Neuron (in vitro differentiated cells): ENCODE data around the gene SBNO2.

Experiments
- H2AFZ ChIP-seq: one replicate; pipeline ENCODE4 v1.6.1; 2013; ENCODE audit warnings: low read depth, mild to moderate bottlenecking, inconsistent platforms, low read length, moderate library complexity
- H3K27me3 ChIP-seq: one replicate; pipeline ENCODE4 v1.6.1; 2013; ENCODE audit warnings: low read length; ENCODE audit not compliant: insufficient read depth
- H3K36me3 ChIP-seq: one replicate; pipeline ENCODE4 v1.6.1; 2013; ENCODE audit warnings: low read length; ENCODE audit not compliant: insufficient read depth
- H3K4me1 ChIP-seq: one replicate; pipeline ENCODE4 v1.6.1; 2013; ENCODE audit warnings: low read length; ENCODE audit not compliant: insufficient read depth
- H3K4me3 ChIP-seq: 2 replicates; pipeline ENCODE4 v1.5.1; 2013; ENCODE audit warnings: mild to moderate bottlenecking, low read length, moderate library complexity
- H3K9me3 ChIP-seq: one replicate; pipeline ENCODE4 v1.6.1; 2013; ENCODE audit warnings: low read length

Gene SBNO2, protein sequence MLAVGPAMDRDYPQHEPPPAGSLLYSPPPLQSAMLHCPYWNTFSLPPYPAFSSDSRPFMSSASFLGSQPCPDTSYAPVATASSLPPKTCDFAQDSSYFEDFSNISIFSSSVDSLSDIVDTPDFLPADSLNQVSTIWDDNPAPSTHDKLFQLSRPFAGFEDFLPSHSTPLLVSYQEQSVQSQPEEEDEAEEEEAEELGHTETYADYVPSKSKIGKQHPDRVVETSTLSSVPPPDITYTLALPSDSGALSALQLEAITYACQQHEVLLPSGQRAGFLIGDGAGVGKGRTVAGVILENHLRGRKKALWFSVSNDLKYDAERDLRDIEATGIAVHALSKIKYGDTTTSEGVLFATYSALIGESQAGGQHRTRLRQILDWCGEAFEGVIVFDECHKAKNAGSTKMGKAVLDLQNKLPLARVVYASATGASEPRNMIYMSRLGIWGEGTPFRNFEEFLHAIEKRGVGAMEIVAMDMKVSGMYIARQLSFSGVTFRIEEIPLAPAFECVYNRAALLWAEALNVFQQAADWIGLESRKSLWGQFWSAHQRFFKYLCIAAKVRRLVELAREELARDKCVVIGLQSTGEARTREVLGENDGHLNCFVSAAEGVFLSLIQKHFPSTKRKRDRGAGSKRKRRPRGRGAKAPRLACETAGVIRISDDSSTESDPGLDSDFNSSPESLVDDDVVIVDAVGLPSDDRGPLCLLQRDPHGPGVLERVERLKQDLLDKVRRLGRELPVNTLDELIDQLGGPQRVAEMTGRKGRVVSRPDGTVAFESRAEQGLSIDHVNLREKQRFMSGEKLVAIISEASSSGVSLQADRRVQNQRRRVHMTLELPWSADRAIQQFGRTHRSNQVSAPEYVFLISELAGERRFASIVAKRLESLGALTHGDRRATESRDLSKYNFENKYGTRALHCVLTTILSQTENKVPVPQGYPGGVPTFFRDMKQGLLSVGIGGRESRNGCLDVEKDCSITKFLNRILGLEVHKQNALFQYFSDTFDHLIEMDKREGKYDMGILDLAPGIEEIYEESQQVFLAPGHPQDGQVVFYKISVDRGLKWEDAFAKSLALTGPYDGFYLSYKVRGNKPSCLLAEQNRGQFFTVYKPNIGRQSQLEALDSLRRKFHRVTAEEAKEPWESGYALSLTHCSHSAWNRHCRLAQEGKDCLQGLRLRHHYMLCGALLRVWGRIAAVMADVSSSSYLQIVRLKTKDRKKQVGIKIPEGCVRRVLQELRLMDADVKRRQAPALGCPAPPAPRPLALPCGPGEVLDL (N-terminal part only)

DNA sequence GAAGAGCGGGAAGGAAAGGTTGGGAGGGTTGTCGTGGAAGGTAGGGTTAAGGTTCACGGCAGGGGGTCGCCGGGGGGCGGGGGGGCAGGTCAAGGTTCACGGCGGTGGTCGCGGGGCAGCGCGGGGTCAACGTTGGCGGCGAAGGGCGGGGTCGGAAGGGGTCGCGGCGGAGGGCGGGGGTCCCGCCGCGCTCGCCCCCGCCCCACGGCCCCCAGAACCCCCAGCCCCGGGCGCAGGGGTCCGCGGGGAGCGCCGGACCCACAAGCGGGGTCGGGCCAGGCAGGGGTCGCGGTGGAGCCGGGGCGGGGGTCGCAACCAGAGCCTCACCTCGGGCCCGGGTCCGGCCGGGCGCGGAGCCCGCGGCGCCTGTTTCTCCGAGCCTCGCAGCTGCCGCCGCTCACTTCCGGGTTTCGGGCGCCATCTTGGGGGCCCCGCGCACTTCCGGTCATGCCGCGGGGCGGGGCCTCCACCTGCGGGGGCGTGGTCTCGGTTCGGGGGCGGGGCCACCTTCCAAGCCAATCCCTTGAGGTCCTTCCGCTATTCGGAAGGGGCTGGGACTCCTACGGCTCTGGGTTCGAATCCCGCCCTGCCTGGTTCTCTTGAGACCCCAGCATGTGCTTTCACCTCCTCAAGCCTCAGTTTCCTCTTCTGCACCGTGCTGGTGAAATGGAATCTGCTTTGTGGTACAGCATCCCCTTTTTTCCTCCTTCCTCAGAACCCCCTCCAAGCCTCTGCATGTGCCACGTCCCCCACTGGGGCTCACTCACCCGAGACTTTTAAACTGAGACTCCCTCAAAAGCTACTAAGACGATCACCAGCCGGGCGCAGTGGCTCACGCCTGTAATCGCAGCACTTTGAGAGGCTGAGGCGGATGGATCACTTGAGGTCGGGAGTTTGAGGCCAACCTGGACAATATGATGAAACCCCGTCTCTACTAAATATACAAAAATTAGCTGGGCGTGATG is at the start of gene SBNO2:
Gene SBNO2, minus strand, starts transcription at position 424 of the 965 bp plus-strand sequence. CDS start 19,992 bp downstream, outside the sequence.
- H3K9me3 ChIP-seq = peaks cover 9% of the 10 kb centered on the region
- H2AFZ ChIP-seq = peak within 1 kb of the TSS; percentile 41
- H3K4me1 ChIP-seq = peaks cover 18% of the 10 kb centered on the region
- peak within 1 kb of the TSS; percentile 98 for H3K4me3 ChIP-seq
- no peaks in the 10 kb centered on the region for H3K36me3 ChIP-seq
- no peaks in the 10 kb centered on the region for H3K27me3 ChIP-seq

DNA sequence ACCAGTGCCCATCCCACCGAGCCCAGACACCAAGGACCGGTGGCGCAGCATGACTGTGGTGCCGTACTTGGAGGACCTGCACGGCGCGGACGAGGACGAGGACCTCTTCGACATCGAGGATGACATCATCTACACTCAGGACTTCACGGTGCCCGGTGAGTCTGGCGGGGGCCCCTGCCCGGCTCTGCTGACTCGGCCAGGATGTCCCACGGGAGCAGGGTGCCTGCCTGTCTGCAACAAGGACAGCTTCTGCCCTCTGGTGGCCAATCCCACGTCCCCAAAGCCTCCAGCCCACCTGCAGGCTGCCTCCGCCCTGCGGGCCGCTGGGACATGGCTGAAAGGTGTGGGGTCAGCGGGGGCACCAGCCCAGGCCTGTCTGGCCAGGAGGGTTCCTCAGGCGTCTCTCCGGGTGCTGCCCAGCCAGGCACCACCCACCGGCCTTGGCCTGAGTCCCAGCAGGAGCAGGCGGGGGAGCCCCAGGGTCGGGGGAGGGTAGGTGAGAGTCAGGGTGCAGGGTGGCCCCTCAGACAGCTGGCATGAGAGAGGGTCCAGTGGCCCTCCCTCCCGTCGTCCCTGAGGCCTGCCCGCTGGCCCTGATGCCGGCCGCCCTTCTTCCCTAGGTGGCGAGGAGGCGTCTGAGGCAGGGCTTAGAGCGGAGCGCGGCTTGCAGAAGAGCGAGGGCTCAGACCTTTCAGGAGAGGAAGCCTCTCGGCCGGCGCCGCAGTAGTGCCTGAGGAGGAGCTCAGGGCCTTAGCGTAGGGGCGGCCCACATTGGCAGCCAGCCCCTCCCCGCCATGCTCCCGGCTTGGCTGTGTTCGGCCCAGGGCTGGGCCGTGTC is 49.2 kb upstream of the SBNO2 start:
- Histone ChIP-seq H3K4me1 (peaks cover 2% of the 10 kb centered on the region), H3K36me3 (peaks cover 34% of the 10 kb centered on the region)

DNA sequence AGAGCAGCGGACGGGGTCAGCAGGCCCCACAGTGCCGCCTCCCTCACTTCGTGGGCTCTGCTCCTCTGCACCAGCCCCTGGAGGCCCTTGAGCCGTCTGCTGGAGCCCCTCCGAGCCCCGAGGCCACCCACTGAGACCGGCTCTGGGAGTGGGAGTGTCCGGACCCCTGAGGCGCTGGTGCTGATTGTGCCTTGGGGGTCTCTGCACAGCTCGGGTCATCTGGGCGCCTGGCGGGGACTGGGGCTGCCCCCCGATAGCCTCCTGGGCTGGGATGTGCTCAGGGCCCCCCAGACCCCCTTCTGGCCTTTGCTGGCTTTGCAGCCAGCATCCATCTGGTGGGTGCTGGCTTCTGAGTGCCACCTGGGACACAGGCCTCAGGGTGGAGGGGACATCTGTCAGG is 48.3 kb upstream of the SBNO2 start:
- no peak overlapping the region for H3K4me3 ChIP-seq
- no peak overlapping the region for H2AFZ ChIP-seq
- H3K4me1 ChIP-seq = peaks cover 2% of the 10 kb centered on the region
- H3K27me3 ChIP-seq = no peaks in the 10 kb centered on the region
- peaks cover 31% of the 10 kb centered on the region for H3K36me3 ChIP-seq
- no peaks in the 10 kb centered on the region for H3K9me3 ChIP-seq

More for the DNA sequence above, 49.2 kb upstream of the SBNO2 start:
- H3K4me3 ChIP-seq = no peak overlapping the region
- H3K9me3 ChIP-seq = no peaks in the 10 kb centered on the region
- no peak overlapping the region for H2AFZ ChIP-seq
- H3K27me3 ChIP-seq = no peaks in the 10 kb centered on the region

DNA sequence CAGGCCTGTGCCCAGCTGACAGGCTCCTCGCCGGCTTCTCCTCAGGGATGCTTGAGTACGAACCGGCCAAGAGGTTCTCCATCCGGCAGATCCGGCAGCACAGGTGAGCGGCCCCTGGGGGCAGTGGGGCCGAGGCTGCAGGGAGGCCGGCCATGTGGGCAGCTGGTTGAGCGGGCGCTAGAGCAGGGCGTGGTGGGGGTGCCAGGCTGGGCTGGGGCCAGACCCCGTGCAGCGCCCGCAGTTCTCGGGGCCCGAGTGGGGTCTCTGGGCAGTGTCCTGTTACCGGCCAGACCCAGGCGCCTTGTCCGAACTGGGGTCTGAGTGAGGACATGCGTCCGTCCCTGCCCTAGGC is 47.8 kb upstream of the SBNO2 start:
- Histone ChIP-seq H3K9me3 (no peaks in the 10 kb centered on the region), H3K27me3 (no peaks in the 10 kb centered on the region), H3K36me3 (peaks cover 31% of the 10 kb centered on the region), H2AFZ (no peak overlapping the region), H3K4me1 (peaks cover 3% of the 10 kb centered on the region), H3K4me3 (no peak overlapping the region)

DNA sequence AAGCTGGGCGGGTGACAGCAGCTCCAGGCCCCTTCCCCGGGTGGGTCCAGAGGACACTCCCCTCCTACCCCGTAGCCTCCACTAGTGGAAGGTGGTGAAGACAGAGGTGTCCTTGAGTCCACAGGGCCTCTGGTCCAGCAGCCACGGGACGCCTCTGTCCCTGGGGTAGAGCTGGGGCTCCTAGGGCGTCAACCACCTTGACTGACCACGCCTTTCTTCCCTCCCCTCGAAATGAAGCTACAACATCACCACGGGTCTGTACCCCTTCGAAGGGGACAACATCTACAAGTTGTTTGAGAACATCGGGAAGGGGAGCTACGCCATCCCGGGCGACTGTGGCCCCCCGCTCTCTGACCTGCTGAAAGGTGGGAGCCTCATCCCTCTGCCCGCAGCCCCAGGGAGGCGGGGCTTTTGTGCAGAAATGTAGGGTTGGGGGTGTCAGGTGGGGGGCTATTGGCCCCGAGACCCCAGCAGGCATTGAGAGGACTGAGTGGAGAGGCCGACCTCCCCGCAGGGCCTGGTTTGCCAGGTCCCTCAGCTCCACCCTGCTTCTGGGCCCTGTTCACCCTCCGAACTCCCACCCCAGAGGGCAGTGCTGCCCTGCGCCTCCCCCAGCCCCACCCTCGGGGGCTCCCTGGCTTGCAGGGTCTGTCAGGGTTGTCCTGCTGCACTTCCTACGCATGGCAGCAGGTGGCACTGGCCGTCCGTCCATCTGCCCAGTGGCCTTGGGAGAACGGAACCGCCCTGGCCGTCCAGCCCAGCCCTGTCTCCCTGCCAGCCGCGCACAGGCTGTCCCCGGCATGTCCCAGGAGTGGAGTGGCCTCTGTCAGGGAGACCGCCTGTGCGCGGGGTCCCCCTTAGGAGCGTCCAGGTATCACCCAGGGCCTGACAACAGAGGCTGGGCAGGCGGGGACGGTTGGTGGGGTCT is 47.2 kb upstream of the SBNO2 start:
- H3K9me3 ChIP-seq = no peaks in the 10 kb centered on the region
- H2AFZ ChIP-seq = no peak overlapping the region
- H3K4me3 ChIP-seq = no peak overlapping the region
- H3K4me1 ChIP-seq = peaks cover 3% of the 10 kb centered on the region
- peaks cover 31% of the 10 kb centered on the region for H3K36me3 ChIP-seq
- no peaks in the 10 kb centered on the region for H3K27me3 ChIP-seq

DNA sequence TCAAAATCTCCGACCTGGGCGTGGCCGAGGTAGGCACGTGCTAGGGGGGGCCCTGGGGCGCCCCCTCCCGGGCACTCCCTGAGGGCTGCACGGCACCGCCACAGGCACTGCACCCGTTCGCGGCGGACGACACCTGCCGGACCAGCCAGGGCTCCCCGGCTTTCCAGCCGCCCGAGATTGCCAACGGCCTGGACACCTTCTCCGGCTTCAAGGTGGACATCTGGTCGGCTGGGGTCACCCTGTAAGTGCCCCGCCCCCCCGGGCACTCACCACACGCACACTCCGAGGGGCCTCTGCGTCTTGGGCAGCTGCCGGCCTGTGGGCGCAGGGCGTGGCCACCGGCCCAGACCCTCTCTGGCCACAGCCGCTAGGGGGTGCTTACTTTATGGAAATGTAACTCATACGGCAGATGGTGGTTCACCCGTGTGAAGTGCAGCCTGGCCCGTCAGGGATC is 46.4 kb upstream of the SBNO2 start:
- Histone ChIP-seq H3K9me3 (no peaks in the 10 kb centered on the region), H2AFZ (no peak overlapping the region), H3K27me3 (no peaks in the 10 kb centered on the region), H3K36me3 (peaks cover 26% of the 10 kb centered on the region), H3K4me3 (no peak overlapping the region), H3K4me1 (peaks cover 3% of the 10 kb centered on the region)

DNA sequence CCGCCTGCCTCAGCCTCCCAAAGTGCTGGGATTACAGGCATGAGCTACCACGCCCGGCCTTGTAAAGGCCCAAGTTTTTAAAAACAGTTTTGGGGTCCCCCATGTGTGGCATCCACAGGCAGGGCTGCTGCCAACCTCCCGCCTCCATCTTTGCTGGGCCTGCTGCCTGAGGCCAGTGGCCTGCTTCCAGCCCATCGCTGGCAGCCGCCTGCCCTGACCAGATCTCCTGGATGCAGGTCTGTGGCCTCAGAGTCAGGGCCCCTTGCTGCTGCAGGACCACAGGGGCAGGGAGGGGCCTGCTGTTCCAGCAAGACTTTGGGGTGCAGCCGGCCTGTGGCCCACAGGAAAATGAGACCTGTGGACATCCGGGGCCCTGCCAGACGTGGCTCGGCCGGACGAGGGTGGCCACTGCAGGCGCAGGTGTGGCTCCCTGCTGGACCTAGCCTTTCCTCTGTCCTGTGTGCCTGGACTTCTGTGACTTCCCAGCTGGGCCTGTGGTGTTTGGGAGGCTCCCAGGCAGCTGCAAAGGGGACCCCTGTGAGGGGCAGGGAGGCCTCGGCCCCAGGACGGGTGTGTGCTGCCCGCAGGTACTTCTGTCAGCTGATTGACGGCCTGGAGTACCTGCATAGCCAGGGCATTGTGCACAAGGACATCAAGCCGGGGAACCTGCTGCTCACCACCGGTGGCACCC is 45.9 kb upstream of the SBNO2 start:
- Histone ChIP-seq H3K4me1 (peaks cover 3% of the 10 kb centered on the region), H2AFZ (no peak overlapping the region), H3K36me3 (peaks cover 25% of the 10 kb centered on the region), H3K4me3 (no peak overlapping the region), H3K27me3 (no peaks in the 10 kb centered on the region), H3K9me3 (no peaks in the 10 kb centered on the region)

DNA sequence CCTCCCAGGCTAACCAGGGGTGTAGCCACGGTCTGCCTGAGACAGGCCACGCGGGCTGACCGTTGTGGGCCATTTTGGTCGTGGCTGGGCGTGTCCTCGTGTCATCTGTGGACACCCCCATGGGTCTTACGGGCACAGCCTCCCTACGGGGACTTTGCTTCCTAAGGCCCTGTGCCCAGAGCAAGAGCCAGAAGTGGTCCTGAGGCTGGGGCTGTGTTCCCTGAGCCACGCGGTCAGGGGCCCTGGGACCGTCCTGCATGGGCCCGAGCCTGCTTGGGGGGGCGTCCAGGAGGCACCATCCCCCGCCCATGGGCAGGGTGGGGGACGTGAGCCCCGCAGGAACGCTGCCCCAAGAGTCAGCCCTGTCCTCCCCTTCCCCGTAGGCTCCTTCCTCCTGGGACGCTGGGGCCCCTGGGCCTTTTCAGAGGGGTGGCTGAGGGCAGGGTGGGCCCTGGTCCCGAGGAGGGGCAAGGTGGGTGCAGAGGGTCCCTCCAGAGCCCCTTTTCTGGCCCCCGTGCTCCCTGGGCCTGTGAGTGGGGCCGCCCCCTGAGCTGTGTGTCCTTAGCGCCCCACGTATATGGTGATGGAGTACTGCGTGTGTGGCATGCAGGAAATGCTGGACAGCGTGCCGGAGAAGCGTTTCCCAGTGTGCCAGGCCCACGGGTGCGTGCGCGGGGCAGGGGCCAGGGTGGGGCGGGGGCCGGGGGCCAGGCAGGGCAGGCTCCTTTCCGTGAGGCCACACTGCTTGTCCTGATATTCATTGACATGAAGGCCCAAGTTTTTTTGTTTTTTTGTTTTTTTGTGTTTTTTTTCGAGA is 44.9 kb upstream of the SBNO2 start:
- Histone ChIP-seq H3K36me3 (peaks cover 18% of the 10 kb centered on the region), H3K9me3 (no peaks in the 10 kb centered on the region), H3K4me3 (no peak overlapping the region), H3K27me3 (no peaks in the 10 kb centered on the region), H3K4me1 (peaks cover 13% of the 10 kb centered on the region), H2AFZ (no peak overlapping the region)

DNA sequence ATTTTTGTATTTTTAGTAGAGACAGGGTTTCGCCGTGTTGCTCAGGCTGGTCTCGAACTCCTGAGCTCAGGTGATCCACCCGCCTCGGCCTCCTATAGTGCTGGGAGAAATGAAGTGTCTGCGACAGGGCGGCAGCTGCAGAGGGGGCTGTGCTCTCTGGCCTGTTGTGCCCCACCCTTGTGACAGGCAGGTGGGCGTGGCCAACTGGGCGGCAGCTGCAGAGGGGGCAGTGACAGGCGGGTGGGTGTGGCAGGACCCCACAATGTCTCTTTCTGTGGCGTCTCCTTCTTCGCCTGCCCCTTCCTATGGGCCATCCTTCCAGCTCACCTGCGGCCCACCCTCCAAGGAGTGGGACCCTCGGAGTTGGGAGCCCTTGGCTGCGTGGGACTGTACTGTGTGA is 43.3 kb upstream of the SBNO2 start:
- Histone ChIP-seq H3K4me3 (no peak overlapping the region), H3K27me3 (no peaks in the 10 kb centered on the region), H3K36me3 (peaks cover 13% of the 10 kb centered on the region), H2AFZ (no peak overlapping the region), H3K9me3 (no peaks in the 10 kb centered on the region), H3K4me1 (peaks cover 17% of the 10 kb centered on the region)

DNA sequence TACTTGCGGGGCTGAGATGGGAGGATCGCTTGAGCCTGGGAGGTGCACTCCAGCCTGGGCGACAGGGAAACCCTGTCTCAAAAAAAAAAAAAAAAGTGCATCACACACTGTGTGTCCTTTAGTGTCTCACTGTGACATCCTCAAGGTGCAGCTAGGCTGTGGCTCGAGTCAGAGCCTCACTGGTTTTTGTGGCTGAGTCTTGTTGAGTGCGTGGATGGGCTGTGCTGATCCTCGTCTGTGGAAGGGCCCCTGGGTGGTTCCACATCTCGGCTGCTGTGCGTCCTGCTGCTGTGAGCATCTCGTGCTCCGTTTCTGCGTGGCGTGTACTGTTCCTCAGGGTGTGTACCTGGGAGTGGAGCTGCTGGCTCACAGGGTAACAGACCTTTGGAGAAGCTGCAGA is 42.7 kb upstream of the SBNO2 start:
- Histone ChIP-seq H3K4me3 (no peak overlapping the region), H3K36me3 (peaks cover 16% of the 10 kb centered on the region), H3K27me3 (no peaks in the 10 kb centered on the region), H3K9me3 (no peaks in the 10 kb centered on the region), H3K4me1 (peaks cover 17% of the 10 kb centered on the region), H2AFZ (no peak overlapping the region)
